Right lobe of liver (tissue), 6 donors: ENCODE data around the gene CPSF4. TPM values are rescaled to one million over a fixed set of nuclear protein-coding genes. Genes with fewer than 3 reads are reported as not detected.

Experiments
- ATAC-seq, 4 donors: fragments of 200-7000 bp; cut with Tn5 transposase; one replicate each; pipeline ENCODE4 v1.9.1; 2020; ENCODE audit warnings: mild to moderate bottlenecking in 4 of 4, moderate library complexity in 4 of 4
- DNase-seq, 3 donors: peaks; one replicate each; pipeline ENCODE4 v3.0.0-alpha.2; 2020
- H3K27ac ChIP-seq, 3 donors: fragments of 200-600 bp; one replicate each; pipeline ENCODE4 v1.8.0; 2022
- H3K27me3 ChIP-seq, 2 donors: fragments of 200-600 bp; one replicate each; pipeline ENCODE4 v1.8.0; 2022
- H3K36me3 ChIP-seq, 4 donors: fragments of 200-600 bp; sonication (generic) in 1 of 4; one replicate each; pipeline versions ENCODE4 v1.5.1 to v1.8.0; 2017 to 2022; ENCODE audit warnings: control low read depth in 1 of 4
- H3K4me1 ChIP-seq, 4 donors: fragments of 200-600 bp; sonication (generic) in 1 of 4; one replicate each; pipeline versions ENCODE4 v1.5.1 to v1.8.0; 2017 to 2022; ENCODE audit warnings: control low read depth in 1 of 4
- H3K4me3 ChIP-seq, 3 donors: fragments of 200-600 bp; one replicate each; pipeline ENCODE4 v1.8.0; 2022
- H3K9me3 ChIP-seq, 4 donors: fragments of 200-600 bp; sonication (generic) in 1 of 4; one replicate each; pipeline versions ENCODE4 v1.5.1 to v1.8.0; 2017 to 2022; ENCODE audit warnings: control low read depth in 1 of 4
- POLR2A ChIP-seq: fragments of 450-650 bp; IDR thresholded peaks from one replicate; pipeline ENCODE4 v1.6.1; 2017; ENCODE audit warnings: antibody characterized with exemption, mild to moderate bottlenecking
- WGBS: methylation state at CpG from one replicate; pipeline ENCODE4 v1.1.6; 2018; ENCODE audit warnings: low coverage, low lambda C conversion rate; ENCODE audit not compliant: insufficient coverage; ENCODE audit errors: missing lambda C conversion rate; 5-methylcytosine and 5-hydroxymethylcytosine counted together
- intact Hi-C, 2 donors: fragments of 100-400 bp; cut with DNase I; formaldehyde crosslinking; loops; one replicate each; pipeline versions ENCODE4 v1.11.2 to v1.14.1; 2022
- total RNA-seq, 6 experiments: library from RNA; depleted of rRNA in 2 of 6; stranded (reverse); fragments of >200 nt in 2 of 6; fragmentation: NEBNext Ultra II Directional in 3 of 6; extraction: Animal tissue kit (Norgen Biotek cat#: 25700) in 3 of 6; gene quantifications; one replicate each; pipeline versions ENCODE4 v1.1.0 to v1.2.4, GENCODE V29; 2016 to 2023
- TF ChIP-seq, protein P1 (sequence below), 4 donors: fragments of 200-600 bp in 3 of 4; fragments of 450-650 bp in 1 of 4; IDR thresholded peaks; one replicate each; pipeline versions ENCODE4 v1.5.1 to v1.8.0; 2016 to 2022; ENCODE audit warnings: antibody characterized with exemption in 4 of 4, mild to moderate bottlenecking in 2 of 4
- donor health status: DM: no; HTN: yes; CAD: no.
- donor health status: DM: no; HTN: no; CAD: no.
- donor health status: DM: no; HTN: no; CAD: no.
- donor health status: DM: no; HTN: yes; CAD: no.
- donor health status: DM: no; HTN: yes; CAD: no.

CPSF4 gene
- total RNA-seq, 6 experiments from 2014 or later, result 10.1 to 16.7 (median 12.0) TPM

DNA sequence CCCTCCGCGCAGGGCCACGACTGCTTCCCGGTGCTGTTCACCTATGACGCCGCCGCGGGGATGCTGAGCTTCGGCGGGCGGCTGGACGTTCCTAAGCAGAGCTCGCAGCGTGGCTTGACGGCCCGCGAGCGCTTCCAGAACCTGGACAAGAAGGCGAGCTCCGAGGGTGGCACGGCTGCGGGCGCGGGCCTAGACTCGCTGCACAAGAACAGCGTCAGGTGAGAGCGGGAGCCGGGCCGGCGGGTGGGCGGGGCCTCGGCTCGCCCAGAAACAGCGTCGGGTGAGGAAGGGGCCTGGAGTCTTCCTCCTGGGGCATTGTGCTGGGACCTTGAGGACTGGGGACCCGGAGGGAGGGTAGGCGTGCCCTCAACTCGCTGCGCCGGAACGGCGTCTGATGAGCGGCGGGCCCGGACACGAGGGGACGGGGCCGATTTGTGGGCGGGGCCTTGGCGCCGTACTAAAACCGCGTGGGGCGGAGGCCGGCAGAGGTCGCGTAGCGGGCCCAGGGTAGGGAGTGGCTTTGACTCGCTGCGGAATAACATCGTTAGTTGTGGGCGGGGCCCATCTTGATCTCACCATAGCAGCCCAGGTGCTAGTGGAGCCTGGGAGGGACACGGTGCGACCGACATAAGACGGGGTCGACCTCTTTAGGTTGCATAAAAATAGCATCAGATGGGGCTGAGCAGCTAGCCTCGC lies 45.9 kb upstream of the CPSF4 start:
- Histone ChIP-seq H3K9me3 (no peaks in the 10 kb centered on the region), H3K4me1 (peaks cover 0 to 19% (median 8%) of the 10 kb centered on the region in 4 donors), H3K4me3 (peak overlapping the region; percentile 41 to 52 (median 47)), H3K36me3 (peaks cover 0 to 44% (median 13%) of the 10 kb centered on the region in 4 donors), H3K27me3 (no peaks in the 10 kb centered on the region), H3K27ac (peak overlapping the region in 1 of 3 donors; percentile 14)
- no peak for TF ChIP-seq POLR2A
- TF ChIP-seq, protein P1, sequence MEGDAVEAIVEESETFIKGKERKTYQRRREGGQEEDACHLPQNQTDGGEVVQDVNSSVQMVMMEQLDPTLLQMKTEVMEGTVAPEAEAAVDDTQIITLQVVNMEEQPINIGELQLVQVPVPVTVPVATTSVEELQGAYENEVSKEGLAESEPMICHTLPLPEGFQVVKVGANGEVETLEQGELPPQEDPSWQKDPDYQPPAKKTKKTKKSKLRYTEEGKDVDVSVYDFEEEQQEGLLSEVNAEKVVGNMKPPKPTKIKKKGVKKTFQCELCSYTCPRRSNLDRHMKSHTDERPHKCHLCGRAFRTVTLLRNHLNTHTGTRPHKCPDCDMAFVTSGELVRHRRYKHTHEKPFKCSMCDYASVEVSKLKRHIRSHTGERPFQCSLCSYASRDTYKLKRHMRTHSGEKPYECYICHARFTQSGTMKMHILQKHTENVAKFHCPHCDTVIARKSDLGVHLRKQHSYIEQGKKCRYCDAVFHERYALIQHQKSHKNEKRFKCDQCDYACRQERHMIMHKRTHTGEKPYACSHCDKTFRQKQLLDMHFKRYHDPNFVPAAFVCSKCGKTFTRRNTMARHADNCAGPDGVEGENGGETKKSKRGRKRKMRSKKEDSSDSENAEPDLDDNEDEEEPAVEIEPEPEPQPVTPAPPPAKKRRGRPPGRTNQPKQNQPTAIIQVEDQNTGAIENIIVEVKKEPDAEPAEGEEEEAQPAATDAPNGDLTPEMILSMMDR (IDR thresholded peaks at IDR 0.05), result no peak
- intact Hi-C loops, result no loop called here
- 13% methylated on average over 9 of the region's 68 CpGs for WGBS
- peak; percentile 69 to 83 (median 74) for ATAC-seq
- DNase-seq, result peak in 2 of 3 donors; percentile 67 to 76

DNA sequence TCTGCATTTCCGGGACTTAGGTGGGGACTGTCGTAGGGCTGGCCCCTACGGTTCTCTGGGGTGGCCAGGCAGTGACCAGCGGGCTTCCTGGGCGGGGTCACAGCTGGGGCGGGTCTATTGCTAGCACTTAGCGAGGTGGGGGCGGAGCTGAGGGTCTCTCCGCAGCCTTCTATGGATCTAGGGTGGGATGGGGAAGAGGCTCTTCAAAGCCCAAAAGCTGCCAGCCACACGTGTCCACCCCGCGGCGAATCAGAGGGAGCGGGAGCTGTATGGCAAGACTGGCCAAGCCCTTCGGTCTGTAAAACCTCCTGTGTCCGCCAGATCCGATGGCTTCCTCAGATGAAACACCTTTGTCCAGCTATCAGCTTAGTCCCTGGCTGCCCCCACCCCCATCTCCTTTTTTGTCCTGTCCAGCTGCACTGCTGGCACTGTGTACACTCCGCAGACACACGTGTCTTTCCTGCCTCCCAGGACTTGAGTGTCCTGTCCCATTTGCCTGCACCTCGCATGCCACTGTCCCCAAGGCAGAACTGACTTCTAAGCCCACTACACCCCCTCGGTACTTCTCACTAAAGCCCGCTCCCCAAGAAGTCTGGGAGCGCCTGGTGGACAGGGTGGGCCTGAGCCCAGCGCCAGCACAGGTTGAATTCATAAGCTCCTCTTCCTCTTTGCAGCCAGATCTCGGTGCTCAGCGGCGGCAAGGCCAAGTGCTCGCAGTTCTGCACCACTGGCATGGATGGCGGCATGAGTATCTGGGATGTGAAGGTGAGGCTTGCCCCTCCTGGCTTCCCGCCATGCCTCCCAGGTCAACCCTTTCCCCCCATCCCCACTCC lies 45.2 kb upstream of the CPSF4 start:
- intact Hi-C loops, result no loop called here
- DNase-seq (no peak), ATAC-seq (peak; percentile 15 to 43 (median 30))
- Histone ChIP-seq H3K4me1 (peaks cover 0 to 19% (median 8%) of the 10 kb centered on the region in 4 donors), H3K36me3 (peaks cover 0 to 47% (median 12%) of the 10 kb centered on the region in 4 donors), H3K4me3 (peak overlapping the region; percentile 41 to 52 (median 47)), H3K27ac (peak overlapping the region in 1 of 3 donors; percentile 14), H3K27me3 (no peaks in the 10 kb centered on the region), H3K9me3 (no peaks in the 10 kb centered on the region)
- 46% methylated on average over 5 of the region's 30 CpGs for WGBS
- TF ChIP-seq, protein P1 (IDR thresholded peaks at IDR 0.05), result no peak
- no peak for TF ChIP-seq POLR2A

GRCh38 chr7:99394188-99394502 lies 44.6 kb upstream of the CPSF4 start:
- Histone ChIP-seq H3K9me3 (no peaks in the 10 kb centered on the region), H3K4me1 (peaks cover 0 to 19% (median 8%) of the 10 kb centered on the region in 4 donors), H3K27me3 (no peaks in the 10 kb centered on the region), H3K4me3 (no peak overlapping the region), H3K27ac (no peak overlapping the region), H3K36me3 (peaks cover 0 to 46% (median 12%) of the 10 kb centered on the region in 4 donors)
- intact Hi-C loops, result no loop called here
- no peak for DNase-seq
- no CpG with 5 or more reads among the region's 4 CpGs for WGBS
- ATAC-seq, result no peak
- TF ChIP-seq, protein P1 (IDR thresholded peaks at IDR 0.05), result no peak
- TF ChIP-seq POLR2A, result no peak

- Histone ChIP-seq H3K27ac (peak overlapping the region in 1 of 3 donors; percentile 8), H3K4me1 (peaks cover 0 to 19% (median 8%) of the 10 kb centered on the region in 4 donors), H3K27me3 (no peaks in the 10 kb centered on the region), H3K4me3 (no peak overlapping the region), H3K9me3 (no peaks in the 10 kb centered on the region), H3K36me3 (peaks cover 0 to 53% (median 16%) of the 10 kb centered on the region in 4 donors)
- intact Hi-C loops, result no loop called here
- peak in 2 of 3 donors; percentile 83 to 88 for DNase-seq
- peak; percentile 26 to 78 (median 64) for ATAC-seq
- WGBS, result 38% methylated on average over 8 of the region's 14 CpGs
- TF ChIP-seq POLR2A, result no peak
- TF ChIP-seq, protein P1 (IDR thresholded peaks at IDR 0.05), result peak in 1 of 4 donors; percentile 9
Measured at GRCh38 chr7:99395616-99396327, 43.0 kb upstream of the CPSF4 start.
